NCI-H1092 (cell line): ENCODE data around the gene MAP2K7.

Source experiments
- DNase-seq: peaks from one replicate; lab custom pipeline; 2025; lab: John Stamatoyannopoulos, UW

The MAP2K7 gene

GRCh38 chr19:7867092-7867844, 36.4 kb upstream of the MAP2K7 start:
- no peak for DNase-seq

- DNase-seq, result no peak
Observed at GRCh38 chr19:7868326-7868670, 35.4 kb upstream of the MAP2K7 start.

- no peak for DNase-seq
Observed at GRCh38 chr19:7868671-7869452, 34.8 kb upstream of the MAP2K7 start.

- DNase-seq, result no peak
Observed at GRCh38 chr19:7869453-7869909, 34.2 kb upstream of the MAP2K7 start.

- DNase-seq, result no peak
Observed at GRCh38 chr19:7869910-7870511, 33.7 kb upstream of the MAP2K7 start.

GRCh38 chr19:7870571-7871436, 32.9 kb upstream of the MAP2K7 start:
- no peak for DNase-seq

- DNase-seq, result no peak
Observed at GRCh38 chr19:7871437-7872305, 32.0 kb upstream of the MAP2K7 start.

- DNase-seq, result no peak
Observed at GRCh38 chr19:7872306-7873204, 31.1 kb upstream of the MAP2K7 start.

- DNase-seq, result no peak
Observed at GRCh38 chr19:7873304-7874075, 30.2 kb upstream of the MAP2K7 start.

- peak; percentile 88 for DNase-seq
Observed at GRCh38 chr19:7874076-7874896, 29.4 kb upstream of the MAP2K7 start, which contains the start of gene PRR36. TSS of gene PRR36 (minus strand) at chr19:7874390. CDS start at chr19:7873689, 701 bp downstream.

- DNase-seq, result no peak
Observed at GRCh38 chr19:7874897-7875273, 28.8 kb upstream of the MAP2K7 start.

GRCh38 chr19:7877249-7877836, 26.3 kb upstream of the MAP2K7 start:
- DNase-seq, result no peak

GRCh38 chr19:7879111-7879807, 24.4 kb upstream of the MAP2K7 start:
- no peak for DNase-seq

- DNase-seq, result no peak
Observed at GRCh38 chr19:7879836-7880235, 23.8 kb upstream of the MAP2K7 start.

GRCh38 chr19:7881910-7882309, 21.8 kb upstream of the MAP2K7 start:
- DNase-seq, result no peak

- no peak for DNase-seq
Observed at GRCh38 chr19:7883105-7883504, 20.6 kb upstream of the MAP2K7 start.
